HG02623 (cell line): Measurements from ENCODE around the gene CHAMP1.

Experiments used
- ATAC-seq: cut with Tn5 transposase; IDR thresholded peaks from one replicate; pipeline ENCODE4 v1.9.1; 2021; ENCODE audit warnings: moderate library complexity; ENCODE audit not compliant: unreplicated experiment

CHAMP1 gene

GRCh38 chr13:114296902-114297301 is 17.4 kb upstream of the CHAMP1 start:
- no peak for ATAC-seq

DNA sequence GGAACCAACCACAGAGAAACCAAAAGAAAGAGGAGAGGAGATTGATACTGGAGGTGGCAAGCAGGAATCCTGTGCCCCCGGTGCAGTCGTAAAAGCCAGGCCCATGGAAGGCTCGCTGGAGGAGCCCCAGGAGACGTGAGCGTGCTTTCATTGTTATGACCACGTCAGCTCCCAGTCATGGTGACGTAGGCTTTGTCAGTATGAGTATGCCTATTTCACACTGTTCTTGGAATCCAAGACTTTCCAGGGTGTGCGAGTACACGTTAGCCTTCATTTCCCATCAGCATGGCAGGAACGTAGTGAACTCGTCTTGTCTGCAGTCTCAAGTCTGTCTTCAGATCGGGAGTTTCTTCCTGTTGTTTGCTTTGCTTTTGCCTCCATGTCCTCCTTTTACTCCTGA is 15.4 kb upstream of the CHAMP1 start:
- no peak for ATAC-seq

GRCh38 chr13:114299604-114300305 is 14.5 kb upstream of the CHAMP1 start:
- ATAC-seq: no peak

GRCh38 chr13:114303700-114304327 is 10.5 kb upstream of the CHAMP1 start:
- ATAC-seq: no peak

- ATAC-seq: no peak
Measured at GRCh38 chr13:114304346-114305034, 9.8 kb upstream of the CHAMP1 start.

DNA sequence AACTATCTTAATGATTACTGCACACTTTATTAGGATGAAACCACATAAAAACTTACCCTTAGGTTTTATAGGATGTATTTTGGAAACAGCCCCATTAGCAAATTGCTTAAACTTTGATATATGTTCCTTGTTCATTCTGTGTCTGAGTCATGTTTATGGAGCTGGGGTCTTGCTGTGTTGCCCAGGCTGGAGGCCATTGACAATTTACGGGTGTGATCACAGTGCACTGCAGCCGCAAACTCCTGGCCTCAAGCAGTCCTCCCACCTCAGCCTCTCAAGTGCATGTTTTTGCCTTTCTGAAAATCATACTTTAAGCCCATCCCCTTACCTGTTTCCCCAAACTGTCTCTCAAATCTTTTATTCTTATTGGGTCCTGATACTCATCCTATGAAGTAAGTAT is 5.2 kb upstream of the CHAMP1 start:
- ATAC-seq: no peak

GRCh38 chr13:114309806-114310410 is 4.4 kb upstream of the CHAMP1 start:
- no peak for ATAC-seq

- ATAC-seq: no peak
Measured at GRCh38 chr13:114310956-114311355, 3.3 kb upstream of the CHAMP1 start.

- ATAC-seq: no peak
Measured at GRCh38 chr13:114311387-114311786, 2.9 kb upstream of the CHAMP1 start.

DNA sequence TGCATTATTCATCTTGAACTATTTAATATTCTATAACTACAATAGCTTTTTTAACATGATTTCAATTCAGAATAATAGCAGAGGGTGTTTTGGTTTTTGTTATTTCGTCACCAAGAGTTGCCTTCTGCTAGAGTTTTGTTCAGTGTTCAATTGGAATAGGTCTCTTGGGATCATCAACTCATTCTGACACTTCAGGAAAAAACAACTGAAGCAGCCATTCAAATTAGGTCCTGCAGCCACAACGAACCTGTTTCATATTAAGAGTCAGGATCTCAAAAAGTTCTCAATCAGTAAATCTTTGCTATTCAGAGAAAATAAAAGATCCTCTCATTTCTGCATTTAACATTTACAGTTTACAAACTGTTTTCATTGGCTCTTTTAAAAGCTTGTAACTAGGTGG is 2.4 kb upstream of the CHAMP1 start:
- ATAC-seq: no peak

GRCh38 chr13:114313061-114313860 is 1.0 kb upstream of the CHAMP1 start:
- ATAC-seq: no peak

DNA sequence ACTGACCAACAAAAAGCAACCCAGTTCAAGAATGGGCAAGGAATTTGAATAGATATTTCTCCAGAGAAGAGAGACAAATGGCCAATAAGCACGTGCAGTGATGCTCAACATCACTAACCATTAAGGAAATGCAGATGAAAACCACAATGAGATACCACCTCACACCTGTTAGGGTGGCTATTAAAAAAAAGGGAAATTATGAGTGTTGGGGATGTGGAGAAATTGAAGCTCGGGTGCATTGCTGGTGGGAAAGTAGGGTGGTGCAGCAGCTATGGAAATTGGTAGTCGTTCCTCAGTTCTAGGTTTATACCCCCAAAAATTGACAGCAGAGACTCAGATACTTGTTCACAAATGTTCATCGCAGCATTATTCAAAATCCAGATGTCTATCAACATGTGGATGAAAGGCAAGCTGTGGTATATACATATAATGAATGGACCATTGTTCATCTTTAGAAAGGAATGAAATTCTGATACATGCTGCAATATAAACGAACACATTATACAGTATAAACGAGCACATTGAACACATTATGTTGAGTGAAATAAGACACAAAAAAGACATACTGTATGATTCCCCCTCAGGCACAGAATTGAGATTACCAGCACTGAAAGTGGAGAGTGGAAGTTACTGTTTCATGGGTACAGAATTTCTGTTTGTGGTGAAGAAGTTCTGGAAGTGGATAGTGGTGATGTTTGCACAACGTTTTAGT is 927 bp downstream of the CHAMP1 start:
- no peak for ATAC-seq

GRCh38 chr13:114318624-114319023 is 4.3 kb downstream of the CHAMP1 start:
- no peak for ATAC-seq

GRCh38 chr13:114319441-114319913 is 5.2 kb downstream of the CHAMP1 start:
- ATAC-seq: no peak

DNA sequence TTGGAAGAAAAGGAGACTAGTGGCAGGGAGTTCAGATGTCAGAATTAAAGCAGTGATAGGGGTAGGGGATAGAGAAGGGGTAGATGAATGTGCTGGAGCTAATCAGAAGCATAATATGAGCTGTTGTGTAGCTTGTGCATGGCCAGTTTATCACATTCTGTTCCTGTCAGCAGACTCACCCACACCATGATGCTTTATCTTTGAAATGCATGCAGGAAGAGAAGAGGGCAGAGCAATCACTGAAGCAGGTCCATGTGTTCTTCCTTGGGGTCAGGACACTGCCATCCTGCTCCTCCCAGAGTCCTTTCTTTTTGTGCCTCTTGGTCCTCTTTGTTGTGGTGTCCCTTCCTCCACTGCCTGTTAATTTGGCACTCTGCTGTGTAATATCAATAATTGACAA is 5.8 kb downstream of the CHAMP1 start:
- no peak for ATAC-seq

- ATAC-seq: no peak
Measured at GRCh38 chr13:114321256-114321655, 7.0 kb downstream of the CHAMP1 start.

DNA sequence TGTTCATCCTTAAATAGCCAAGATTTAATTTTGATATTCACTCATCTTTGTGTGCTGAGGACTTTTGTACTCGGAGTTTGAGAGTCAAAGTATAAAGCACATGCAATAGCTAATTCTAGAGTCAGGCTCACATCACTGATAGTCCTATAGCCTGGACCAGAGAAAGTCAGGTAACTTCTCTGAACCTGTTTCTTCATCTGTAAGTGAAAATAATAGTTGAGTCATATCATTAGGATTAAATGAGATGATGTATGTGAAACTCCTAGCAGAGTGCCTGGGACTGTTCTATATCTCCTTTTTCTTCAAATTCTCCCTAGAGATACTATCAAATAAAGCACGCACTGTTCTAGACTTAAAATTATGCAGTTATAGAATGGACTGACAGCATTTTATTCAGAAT is 9.0 kb downstream of the CHAMP1 start:
- no peak for ATAC-seq

GRCh38 chr13:114324334-114324733 is 10.0 kb downstream of the CHAMP1 start:
- no peak for ATAC-seq

- no peak for ATAC-seq
Measured at GRCh38 chr13:114325729-114326128, 11.4 kb downstream of the CHAMP1 start.

GRCh38 chr13:114328034-114328433 is 13.7 kb downstream of the CHAMP1 start:
- ATAC-seq: no peak
